ENCODE data around the gene ANXA3. TPM values are rescaled to one million over a fixed set of nuclear protein-coding genes. Genes with fewer than 3 reads are reported as not detected.
"Not testable (repeated sequence)": the region's sequence is repeated elsewhere in the genome, so short reads cannot be mapped to it uniquely, and the experiment has no call there.

ANXA3 gene
- not detected in 2 replicates for polyA plus RNA-seq (2014; cell fraction: cytosol; rRNA removed)
- polyA plus RNA-seq (2014; cell fraction: nucleus; rRNA removed), result 1.0 TPM in 1 of 2 replicates, not detected in the other

GRCh38 chr4:78551420-78552351 is at the start of gene ANXA3:
TSS of gene ANXA3 (plus strand) at chr4:78551770. CDS start at chr4:78554474, 2,704 bp downstream.
- DNase-seq (ENCODE audit: low spot score), result peak; percentile 4

DNA sequence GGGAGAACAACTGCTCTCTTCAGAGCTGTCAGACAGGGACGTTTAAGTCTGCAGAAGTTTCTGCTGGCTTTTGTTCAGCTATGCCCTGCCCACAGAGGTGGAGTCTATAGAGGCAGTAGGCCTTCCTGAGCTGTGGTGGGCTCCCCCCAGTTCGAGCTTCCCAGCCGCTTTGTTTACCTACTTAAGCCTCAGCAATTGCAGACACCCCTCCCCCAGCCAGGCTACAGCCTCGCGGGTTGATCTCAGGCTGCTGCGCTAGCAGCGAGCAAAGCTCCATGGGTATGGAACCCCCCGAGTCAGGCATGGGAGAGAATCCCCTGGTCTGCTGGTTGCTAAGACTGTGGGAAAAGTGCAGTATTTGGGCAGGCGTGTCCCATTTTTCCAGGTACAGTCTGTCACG is 45.3 kb upstream of the ANXA3 start:
- not testable (repeated sequence) for DNase-seq (ENCODE audit: low spot score)

GRCh38 chr4:78509043-78509442 is 42.5 kb upstream of the ANXA3 start:
- DNase-seq (ENCODE audit: low spot score), result no peak

GRCh38 chr4:78510108-78510507 is 41.5 kb upstream of the ANXA3 start:
- no peak for DNase-seq (ENCODE audit: low spot score)

DNA sequence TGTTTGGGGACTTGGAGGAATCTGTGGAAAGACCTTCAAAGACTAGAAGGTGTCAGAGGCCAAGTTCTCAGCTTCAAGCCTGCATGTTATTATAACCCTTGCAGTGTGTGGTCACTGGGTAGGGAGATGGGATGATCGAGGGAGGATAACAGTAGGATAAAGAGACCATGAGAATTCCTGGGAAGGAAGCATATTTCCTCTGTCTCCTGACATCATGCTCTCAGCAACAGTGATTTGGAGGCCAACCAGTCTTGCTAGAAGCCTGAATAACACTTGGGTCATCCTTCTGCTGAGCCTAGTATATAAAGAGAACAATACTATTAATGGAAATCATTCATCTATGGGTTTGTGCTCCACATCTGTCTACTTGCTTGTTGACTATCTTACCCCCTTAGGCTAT is 40.9 kb upstream of the ANXA3 start:
- DNase-seq (ENCODE audit: low spot score), result no peak

DNA sequence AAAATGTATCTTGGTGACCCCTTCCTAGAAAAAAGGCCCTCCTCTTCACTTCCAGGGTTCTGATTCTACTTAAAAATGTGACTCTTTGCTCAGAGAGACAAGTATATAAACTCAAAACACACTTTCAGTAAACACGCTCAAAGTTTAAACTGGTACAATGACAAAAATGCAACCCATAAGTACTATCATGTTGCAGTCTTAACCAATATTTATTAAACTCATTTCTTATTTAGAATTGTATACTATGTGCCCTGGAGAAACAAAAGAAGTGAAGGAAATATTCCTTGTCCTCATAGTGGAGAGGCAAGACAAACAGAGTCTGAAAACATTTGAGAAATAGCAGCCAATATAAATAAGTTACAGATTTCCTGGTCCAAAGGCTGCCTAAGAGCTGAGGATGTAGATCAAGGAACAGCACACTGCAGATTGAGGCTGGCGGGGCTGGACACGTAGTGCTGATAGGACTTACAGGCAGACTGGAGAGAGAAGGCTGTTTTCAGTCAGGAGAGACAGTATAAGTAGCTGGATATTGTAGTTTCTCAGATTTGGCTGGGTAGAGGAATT is 39.1 kb upstream of the ANXA3 start:
- peak; percentile 40 for DNase-seq (ENCODE audit: low spot score)

DNA sequence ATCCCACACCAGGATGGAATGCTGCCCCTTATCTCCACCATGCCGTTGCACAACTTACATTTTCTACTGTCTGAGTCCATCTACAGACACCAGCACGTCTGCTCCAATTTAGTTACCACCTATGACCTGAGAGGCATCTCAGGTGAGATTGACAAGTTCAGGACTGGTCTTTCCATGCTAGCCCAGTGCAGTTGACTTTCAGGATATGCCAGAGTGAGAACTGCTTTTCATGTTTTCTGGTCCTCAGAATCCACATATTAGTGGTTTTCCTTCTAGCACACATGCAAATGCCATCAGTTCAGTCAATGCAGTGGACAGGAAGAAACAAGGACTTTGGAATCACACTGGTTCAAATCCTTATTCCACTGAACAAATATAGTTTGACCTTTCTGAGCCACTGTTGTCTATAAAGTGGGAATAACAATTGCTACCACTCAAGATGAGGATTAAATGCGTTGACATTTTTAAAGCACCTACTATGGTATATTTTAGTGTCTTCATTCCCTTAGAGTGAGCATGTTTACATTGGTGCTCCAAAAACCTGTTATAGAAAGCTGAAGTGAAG is 38.1 kb upstream of the ANXA3 start:
- DNase-seq (ENCODE audit: low spot score), result peak; percentile 10

- peak; percentile 25 for DNase-seq (ENCODE audit: low spot score)
Observed at GRCh38 chr4:78517050-78517652, 34.4 kb upstream of the ANXA3 start.

GRCh38 chr4:78518561-78518960 is 33.0 kb upstream of the ANXA3 start:
- DNase-seq (ENCODE audit: low spot score), result no peak

DNA sequence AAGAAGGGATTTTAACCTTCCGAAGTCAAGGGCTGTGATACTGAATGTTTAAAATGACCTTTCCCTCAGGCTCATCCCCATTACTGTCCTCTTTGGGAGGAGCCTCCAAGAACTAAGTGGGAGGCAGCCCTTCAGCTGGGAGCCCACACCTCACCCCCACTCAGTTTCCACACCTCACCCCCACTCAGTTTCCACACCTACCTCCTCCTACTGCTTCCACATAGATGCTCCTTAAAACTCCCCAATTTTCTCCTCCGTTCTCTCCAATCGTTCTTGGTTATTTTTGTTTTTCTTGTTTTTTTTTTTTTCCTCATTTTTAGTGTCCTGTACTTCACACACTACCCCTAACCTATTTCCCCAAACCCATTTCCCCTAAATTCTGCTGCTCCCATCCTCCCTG is 31.6 kb upstream of the ANXA3 start:
- no peak for DNase-seq (ENCODE audit: low spot score)

- no peak for DNase-seq (ENCODE audit: low spot score)
Observed at GRCh38 chr4:78520808-78521226, 30.8 kb upstream of the ANXA3 start.

DNA sequence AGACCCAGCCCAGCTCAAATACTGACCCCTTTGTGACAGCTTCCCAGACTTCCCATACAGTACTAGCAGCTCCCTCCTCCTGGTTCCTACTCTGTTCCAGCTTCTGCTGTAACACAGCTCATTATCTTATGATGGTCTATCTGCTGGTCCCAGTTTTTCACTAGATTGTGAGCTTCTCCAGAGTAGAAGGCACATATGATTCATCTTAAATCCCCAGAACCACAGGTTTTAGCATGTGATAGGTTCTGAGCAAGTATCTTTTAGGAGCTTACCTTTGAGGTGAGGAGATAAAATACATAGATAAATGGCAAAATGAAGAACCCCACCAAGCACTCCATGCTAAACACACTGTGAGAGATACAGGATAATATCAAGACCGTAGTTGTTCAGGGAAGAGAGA is 27.6 kb upstream of the ANXA3 start:
- no peak for DNase-seq (ENCODE audit: low spot score)

DNA sequence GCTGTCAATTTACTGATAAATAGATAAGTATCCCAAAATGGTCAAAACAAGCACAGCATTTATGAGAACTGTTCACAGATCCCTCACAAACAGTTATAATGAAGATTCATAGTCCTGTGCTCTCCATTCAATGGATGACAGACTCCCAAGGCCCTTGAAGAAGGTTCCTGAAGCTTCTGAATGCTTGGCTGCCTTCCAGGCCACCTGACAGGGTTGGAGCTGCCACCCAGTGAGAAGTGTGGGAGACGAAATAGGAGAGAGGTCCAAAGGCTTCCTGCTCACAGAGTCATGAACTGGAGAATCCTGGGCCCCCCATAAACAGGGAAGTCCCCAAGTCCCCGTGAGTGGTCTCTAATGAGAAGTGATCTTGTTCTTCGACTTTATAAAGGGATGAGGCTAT is 26.0 kb upstream of the ANXA3 start:
- no peak for DNase-seq (ENCODE audit: low spot score)

- DNase-seq (ENCODE audit: low spot score), result no peak
Observed at GRCh38 chr4:78527103-78527502, 24.5 kb upstream of the ANXA3 start.

- no peak for DNase-seq (ENCODE audit: low spot score)
Observed at GRCh38 chr4:78527555-78527954, 24.0 kb upstream of the ANXA3 start.

DNA sequence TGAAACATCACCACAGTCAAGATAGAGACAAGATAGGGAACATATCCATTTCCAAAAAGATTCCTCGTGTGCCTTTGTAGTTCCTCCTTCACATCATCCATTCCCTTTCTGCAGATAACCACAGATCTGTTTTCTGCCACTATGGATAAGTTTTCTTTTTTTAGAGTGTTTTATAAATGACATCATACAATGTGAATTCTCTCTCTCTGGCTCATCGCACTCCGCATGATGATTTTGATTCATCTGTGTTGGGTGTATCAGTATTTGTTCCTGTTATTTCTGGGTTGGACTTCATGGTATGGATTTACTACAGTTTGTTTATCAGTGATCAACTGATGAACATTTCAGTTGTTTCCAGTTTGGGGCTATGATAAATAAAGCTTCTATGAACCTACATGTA is 23.2 kb upstream of the ANXA3 start:
- no peak for DNase-seq (ENCODE audit: low spot score)

- DNase-seq (ENCODE audit: low spot score), result no peak
Observed at GRCh38 chr4:78529569-78530209, 21.9 kb upstream of the ANXA3 start.

- DNase-seq (ENCODE audit: low spot score), result no peak
Observed at GRCh38 chr4:78532046-78532445, 19.5 kb upstream of the ANXA3 start.

GRCh38 chr4:78533854-78534253 is 17.7 kb upstream of the ANXA3 start:
- DNase-seq (ENCODE audit: low spot score), result no peak

GRCh38 chr4:78534286-78534955 is 17.1 kb upstream of the ANXA3 start:
- no peak for DNase-seq (ENCODE audit: low spot score)

DNA sequence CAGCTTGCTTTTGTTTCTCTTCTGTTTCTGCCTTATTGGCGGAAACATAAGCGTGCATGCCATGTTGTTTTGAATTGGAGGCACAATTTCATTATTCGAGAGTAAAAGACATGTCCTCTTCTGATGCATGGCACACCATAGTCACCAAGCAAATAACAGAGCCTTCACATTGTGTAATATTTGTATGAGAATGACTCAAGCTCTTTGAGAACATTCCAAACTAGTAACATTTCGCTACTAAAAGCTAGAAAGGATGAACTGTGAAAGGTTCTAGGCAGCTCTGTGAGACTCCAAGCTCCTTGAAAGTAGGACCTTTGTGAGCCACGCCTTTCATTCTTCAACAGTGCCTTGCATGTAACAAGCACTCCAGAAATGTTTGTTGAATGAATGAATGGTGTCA is 9.2 kb upstream of the ANXA3 start:
- no peak for DNase-seq (ENCODE audit: low spot score)

Measured in SK-N-DZ (cell line).